Lung (tissue), 12 donors: ENCODE results near the gene NFAM1. TPM values are rescaled to one million over a fixed set of nuclear protein-coding genes. Genes with fewer than 3 reads are reported as not detected.
A peak's percentile ranks its signal among the peaks of the same experiment; 100 is the strongest.

Experiments used
- ATAC-seq: fragments of 200-7000 bp; cut with Tn5 transposase; one replicate; pipeline ENCODE4 v1.9.1; 2020; ENCODE audit warnings: moderate number of reproducible peaks; ENCODE audit not compliant: insufficient read depth, low FRiP score
- DNase-seq, 3 donors: peaks; one replicate each; pipeline ENCODE4 v3.0.0-alpha.2; 2013 to 2017
- H3K27ac ChIP-seq, 2 donors: one replicate each; pipeline ENCODE4 v1.5.1; 2013; ENCODE audit warnings: mild to moderate bottlenecking in 2 of 2, moderate library complexity in 2 of 2, control low read depth in 1 of 2, inconsistent platforms in 1 of 2, low read depth in 1 of 2, low read length in 1 of 2
- H3K27me3 ChIP-seq, 3 donors: one replicate each; pipeline ENCODE4 v1.5.1; 2013; ENCODE audit warnings: low read length in 2 of 3; ENCODE audit not compliant: control insufficient read depth in 3 of 3, insufficient read depth in 3 of 3
- H3K36me3 ChIP-seq, 4 donors: one replicate each; pipeline ENCODE4 v1.5.1; 2013; ENCODE audit warnings: low read length in 4 of 4, mild to moderate bottlenecking in 1 of 4, moderate library complexity in 1 of 4; ENCODE audit not compliant: control insufficient read depth in 4 of 4, insufficient read depth in 4 of 4
- H3K4me1 ChIP-seq, 5 donors: one replicate each; pipeline ENCODE4 v1.5.1; 2013; ENCODE audit warnings: low read length in 5 of 5, mild to moderate bottlenecking in 2 of 5, moderate library complexity in 1 of 5; ENCODE audit not compliant: control insufficient read depth in 5 of 5, insufficient read depth in 5 of 5
- H3K4me3 ChIP-seq: one replicate; pipeline ENCODE4 v1.5.1; 2013; ENCODE audit warnings: mild to moderate bottlenecking, control low read depth, moderate library complexity
- H3K9ac ChIP-seq, 2 donors: one replicate each; pipeline ENCODE4 v1.5.1; 2013; ENCODE audit warnings: low read length in 2 of 2, control low read depth in 1 of 2; ENCODE audit not compliant: insufficient read depth in 1 of 2
- H3K9me3 ChIP-seq, 4 donors: one replicate each; pipeline ENCODE4 v1.5.1; 2013; ENCODE audit warnings: low read length in 3 of 4, mild to moderate bottlenecking in 1 of 4, moderate library complexity in 1 of 4; ENCODE audit not compliant: control insufficient read depth in 4 of 4, insufficient read depth in 3 of 4
- WGBS, 2 donors: extraction: QIAGEN DNeasy Blood & Tissue Kit; methylation state at CpG; one replicate each; pipeline ENCODE4 v1.1.7; 2013; 5-methylcytosine and 5-hydroxymethylcytosine counted together
- polyA plus RNA-seq, 2 donors: library from polyadenylated mRNA; stranded (reverse); fragments of 200-250 nt; gene quantifications; one replicate each; pipeline ENCODE4 v1.2.1, GENCODE V29; 2013
- total RNA-seq, 2 donors: library from RNA; depleted of rRNA in 1 of 2; stranded (reverse); fragments of >200 nt in 1 of 2; gene quantifications; one replicate each; pipeline ENCODE4 v1.2.1, GENCODE V29; 2014 to 2021
- TF ChIP-seq, protein P1 (sequence below): IDR thresholded peaks from 2 replicates; pipeline ENCODE4 v1.5.1; 2012; ENCODE audit warnings: mild to moderate bottlenecking; ENCODE audit errors: control extremely low read depth, extremely low read depth
- donor health status: control.
- donor health status: control.
- donor health status: Bipolar disorder and iron deficiency.
- donor health status: healthy.
- donor health status: DM: yes; HTN: yes; CAD: no.

Gene NFAM1
- total and polyA plus RNA-seq, 4 donors: 2.2 to 24.6 (median 9.0) TPM

DNA sequence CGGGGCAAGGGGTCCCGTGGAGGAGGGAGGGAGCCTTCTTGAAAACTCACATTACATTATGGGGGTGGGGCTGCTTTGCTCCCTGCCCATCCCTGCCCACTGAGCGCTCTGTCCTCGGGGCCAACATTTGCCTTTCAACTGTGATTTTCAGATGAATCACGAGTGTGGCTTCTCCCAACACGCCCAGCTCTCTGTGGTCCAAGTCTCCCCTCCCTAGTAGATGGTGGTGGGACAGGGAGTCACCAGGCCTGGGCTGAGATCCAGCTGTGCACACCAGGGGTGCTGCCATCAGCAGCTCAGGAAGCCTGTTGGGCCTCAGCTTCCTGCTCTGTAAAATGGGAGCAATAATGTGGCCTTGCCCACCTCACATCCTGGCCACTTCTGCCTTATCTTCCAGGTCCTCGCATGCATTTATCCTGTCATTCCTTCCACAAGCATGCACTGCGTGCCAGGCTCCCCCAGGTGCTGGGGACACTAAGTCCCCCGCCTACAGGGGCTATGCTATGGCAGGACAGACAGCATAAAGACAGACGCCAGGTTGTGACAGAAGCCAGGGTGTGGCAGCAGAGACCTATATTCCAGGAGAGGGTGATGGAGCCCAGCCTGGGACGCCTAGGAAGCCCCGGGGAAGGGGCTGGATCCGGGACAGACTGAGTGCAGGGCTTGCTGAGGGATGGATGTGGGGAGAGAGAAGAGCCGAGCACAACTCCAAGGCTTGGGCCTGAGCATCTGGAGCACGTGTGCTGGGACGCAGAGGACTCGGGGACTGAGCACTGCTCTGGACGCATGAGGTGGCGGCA lies 30.5 kb downstream of the NFAM1 start:
- 83 to 89% methylated on average over 19 of the region's 19 CpGs for WGBS, 2 donors
- no peaks in the 10 kb centered on the region for H3K36me3 ChIP-seq
- no peak overlapping the region for H3K9ac ChIP-seq
- no peak overlapping the region for H3K4me3 ChIP-seq
- H3K9me3 ChIP-seq: no peaks in the 10 kb centered on the region
- peaks cover 0 to 8% (median 3%) of the 10 kb centered on the region in 5 donors for H3K4me1 ChIP-seq
- no peak for ATAC-seq
- TF ChIP-seq, protein P1, sequence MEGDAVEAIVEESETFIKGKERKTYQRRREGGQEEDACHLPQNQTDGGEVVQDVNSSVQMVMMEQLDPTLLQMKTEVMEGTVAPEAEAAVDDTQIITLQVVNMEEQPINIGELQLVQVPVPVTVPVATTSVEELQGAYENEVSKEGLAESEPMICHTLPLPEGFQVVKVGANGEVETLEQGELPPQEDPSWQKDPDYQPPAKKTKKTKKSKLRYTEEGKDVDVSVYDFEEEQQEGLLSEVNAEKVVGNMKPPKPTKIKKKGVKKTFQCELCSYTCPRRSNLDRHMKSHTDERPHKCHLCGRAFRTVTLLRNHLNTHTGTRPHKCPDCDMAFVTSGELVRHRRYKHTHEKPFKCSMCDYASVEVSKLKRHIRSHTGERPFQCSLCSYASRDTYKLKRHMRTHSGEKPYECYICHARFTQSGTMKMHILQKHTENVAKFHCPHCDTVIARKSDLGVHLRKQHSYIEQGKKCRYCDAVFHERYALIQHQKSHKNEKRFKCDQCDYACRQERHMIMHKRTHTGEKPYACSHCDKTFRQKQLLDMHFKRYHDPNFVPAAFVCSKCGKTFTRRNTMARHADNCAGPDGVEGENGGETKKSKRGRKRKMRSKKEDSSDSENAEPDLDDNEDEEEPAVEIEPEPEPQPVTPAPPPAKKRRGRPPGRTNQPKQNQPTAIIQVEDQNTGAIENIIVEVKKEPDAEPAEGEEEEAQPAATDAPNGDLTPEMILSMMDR: no peak
- no peak overlapping the region for H3K27ac ChIP-seq
- no peaks in the 10 kb centered on the region for H3K27me3 ChIP-seq
- DNase-seq: no peak

DNA sequence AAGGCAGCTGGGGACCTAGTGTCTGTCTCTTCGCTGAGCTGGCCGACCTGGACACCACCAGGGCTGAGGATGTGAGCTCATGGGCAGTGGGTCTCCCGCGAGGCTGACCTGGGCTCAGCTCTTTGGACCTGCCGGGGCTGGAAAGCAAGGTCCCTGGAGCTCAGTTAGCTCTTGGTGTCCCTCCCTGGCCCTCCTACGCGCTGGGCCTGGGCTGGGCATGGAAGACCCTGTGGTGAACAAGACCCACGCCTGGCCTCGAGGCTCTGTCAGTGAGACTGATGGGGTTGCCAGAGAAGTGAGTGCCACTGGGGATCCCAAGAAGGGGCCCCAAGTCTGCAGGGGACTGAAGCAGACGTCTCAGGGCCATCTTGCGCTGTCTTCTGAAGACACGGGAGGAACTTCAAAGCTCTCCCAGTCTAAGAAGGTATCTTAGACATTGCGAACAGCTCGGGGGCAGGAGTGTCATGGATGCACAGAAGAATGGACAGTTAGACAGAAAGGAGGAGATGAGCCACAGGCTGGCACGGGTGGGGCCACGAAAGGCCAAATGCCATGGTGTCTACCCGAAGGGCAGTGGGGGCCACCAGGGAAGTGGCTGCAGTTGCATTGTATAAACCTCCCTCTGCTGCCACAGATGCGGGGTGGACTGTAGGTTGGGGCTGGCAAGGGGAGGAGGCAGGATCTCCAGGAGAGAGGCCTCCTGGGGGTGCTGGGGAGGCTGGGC lies 31.2 kb downstream of the NFAM1 start:
- Histone ChIP-seq H3K27ac (no peak overlapping the region), H3K36me3 (no peaks in the 10 kb centered on the region), H3K4me3 (no peak overlapping the region), H3K27me3 (no peaks in the 10 kb centered on the region), H3K9me3 (no peaks in the 10 kb centered on the region), H3K9ac (no peak overlapping the region), H3K4me1 (peaks cover 0 to 8% (median 3%) of the 10 kb centered on the region in 5 donors)
- ATAC-seq: no peak
- no peak for DNase-seq
- TF ChIP-seq, protein P1: no peak
- WGBS, 2 donors: 86 to 96% methylated on average over 18 of the region's 18 CpGs

DNA sequence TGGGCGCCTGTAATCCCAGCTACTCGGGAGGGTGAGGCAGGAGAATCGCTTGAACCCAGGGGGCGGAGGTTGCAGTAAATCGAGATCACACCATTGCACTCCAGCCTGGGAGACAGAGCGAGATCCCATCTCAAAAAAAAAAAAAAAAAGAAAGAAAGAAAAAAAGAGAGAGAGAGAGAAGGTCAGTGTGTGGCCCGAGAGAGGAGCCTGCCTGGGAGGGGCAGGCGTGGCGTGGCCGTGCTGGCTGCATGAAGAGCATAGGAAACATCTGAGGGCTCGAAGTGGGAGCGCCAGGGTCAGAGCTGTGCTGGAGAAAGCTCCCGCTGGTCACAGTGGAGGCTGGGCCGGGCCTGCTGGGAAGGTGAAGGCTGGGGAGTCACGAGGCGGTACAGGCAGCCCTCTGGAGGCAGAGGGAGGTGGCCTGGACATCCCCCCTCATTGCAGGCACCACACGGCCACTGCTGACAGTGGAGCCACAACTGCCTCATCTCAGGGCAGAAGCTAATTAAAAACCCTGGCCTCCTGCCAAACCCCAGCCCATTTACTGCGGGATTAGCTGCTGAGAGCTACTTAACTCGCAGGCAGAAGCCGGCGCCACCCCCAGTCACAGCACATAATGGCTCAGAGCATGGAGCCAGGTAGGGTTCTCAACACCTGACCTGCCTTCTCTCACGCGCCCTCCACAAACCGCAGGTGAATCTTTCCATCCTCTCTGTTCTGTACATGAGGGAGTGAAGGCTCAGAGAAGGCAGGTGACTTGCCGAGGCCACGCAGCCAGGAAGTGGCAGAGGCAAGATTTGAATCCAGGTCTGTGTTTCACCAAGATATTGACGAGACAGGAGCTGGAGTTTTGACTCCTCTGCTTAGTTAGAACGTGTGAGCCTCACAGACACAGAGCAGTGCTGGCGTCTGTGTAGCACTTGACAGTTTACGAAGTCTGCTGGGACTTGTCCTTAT lies 32.6 kb downstream of the NFAM1 start:
- Histone ChIP-seq H3K9me3 (no peaks in the 10 kb centered on the region), H3K9ac (no peak overlapping the region), H3K4me3 (no peak overlapping the region), H3K4me1 (peaks cover 0 to 8% (median 3%) of the 10 kb centered on the region in 5 donors), H3K27ac (no peak overlapping the region), H3K27me3 (no peaks in the 10 kb centered on the region), H3K36me3 (no peaks in the 10 kb centered on the region)
- WGBS, 2 donors: 63 to 76% methylated on average over 30 of the region's 30 CpGs
- TF ChIP-seq, protein P1: no peak
- DNase-seq (peak; percentile 72 to 78 (median 74)), ATAC-seq (no peak)
